ENCODE data around the gene MAGEL2.
"Not testable (repeated sequence)": the region's sequence is repeated elsewhere in the genome, so short reads cannot be mapped to it uniquely, and the experiment has no call there.

Gene MAGEL2

GRCh38 chr15:23602124-23602523, 45.5 kb downstream of the MAGEL2 start:
- no peak for DNase-seq

GRCh38 chr15:23599053-23599452, 48.6 kb downstream of the MAGEL2 start:
- no peak for DNase-seq

GRCh38 chr15:23597278-23597677, 50.4 kb downstream of the MAGEL2 start:
- not testable (repeated sequence) for DNase-seq

- no peak for DNase-seq
These were observed 50.9 kb downstream of the MAGEL2 start for GRCh38 chr15:23596736-23597135.

- DNase-seq = no peak
These were observed 52.3 kb downstream of the MAGEL2 start for GRCh38 chr15:23595368-23595767.

GRCh38 chr15:23594252-23594770, 53.4 kb downstream of the MAGEL2 start:
- no peak for DNase-seq

Measured in cortex of kidney (tissue), 1 donor.